HG03066 (cell line): ENCODE measurements around the gene TOX3.

ENCODE experiments used
- ATAC-seq: cut with Tn5 transposase; IDR thresholded peaks from one replicate; pipeline ENCODE4 v1.9.1; 2021; ENCODE audit warnings: low read depth; ENCODE audit not compliant: unreplicated experiment

Gene TOX3

GRCh38 chr16:52408191-52408845, 138.6 kb downstream of the TOX3 start:
- ATAC-seq = no peak

- no peak for ATAC-seq
Observed at GRCh38 chr16:52407778-52408177, 139.2 kb downstream of the TOX3 start.

- no peak for ATAC-seq
Observed at GRCh38 chr16:52405441-52405840, 141.5 kb downstream of the TOX3 start.

- no peak for ATAC-seq
Observed at GRCh38 chr16:52404546-52404945, 142.4 kb downstream of the TOX3 start.

- ATAC-seq = no peak
Observed at GRCh38 chr16:52399116-52399515, 147.8 kb downstream of the TOX3 start.

- no peak for ATAC-seq
Observed at GRCh38 chr16:52398491-52398960, 148.4 kb downstream of the TOX3 start.

- no peak for ATAC-seq
Observed at GRCh38 chr16:52398021-52398420, 148.9 kb downstream of the TOX3 start.

- no peak for ATAC-seq
Observed at GRCh38 chr16:52393448-52393847, 153.5 kb downstream of the TOX3 start.

- ATAC-seq = no peak
Observed at GRCh38 chr16:52389045-52389444, 157.9 kb downstream of the TOX3 start.
